ES-I3 (cell line): ENCODE results near the gene DAPK1.

Experiments used
- H3K36me3 ChIP-seq: 2 replicates; pipeline ENCODE4 v1.6.1; 2013; ENCODE audit warnings: mild to moderate bottlenecking, low read length, control low read depth, moderate library complexity; ENCODE audit not compliant: insufficient read depth
- H3K4me1 ChIP-seq: 2 replicates; pipeline ENCODE4 v1.6.1; 2013; ENCODE audit warnings: mild to moderate bottlenecking, control low read depth, low read length; ENCODE audit not compliant: insufficient read depth
- H3K9ac ChIP-seq: 2 replicates; pipeline ENCODE4 v1.6.1; 2013; ENCODE audit warnings: low read depth, mild to moderate bottlenecking, low read length, moderate library complexity
- H3K9me3 ChIP-seq: 2 replicates; pipeline ENCODE4 v1.6.1; 2013; ENCODE audit warnings: mild to moderate bottlenecking, low read length, moderate library complexity; ENCODE audit not compliant: control insufficient read depth, insufficient read depth

Gene DAPK1

GRCh38 chr9:87567983-87568382 lies 70.3 kb downstream of the DAPK1 start:
- Histone ChIP-seq H3K4me1 (peaks cover 34% of the 10 kb centered on the region), H3K9ac (no peak overlapping the region), H3K36me3 (no peaks in the 10 kb centered on the region; the same call in none of the 2 replicates), H3K9me3 (no peaks in the 10 kb centered on the region)

GRCh38 chr9:87568401-87568800 lies 70.7 kb downstream of the DAPK1 start:
- no peak overlapping the region for H3K9ac ChIP-seq
- peaks cover 2% of the 10 kb centered on the region for H3K36me3 ChIP-seq
- H3K4me1 ChIP-seq: peaks cover 34% of the 10 kb centered on the region
- H3K9me3 ChIP-seq: no peaks in the 10 kb centered on the region

- H3K9ac ChIP-seq: no peak overlapping the region
- peaks cover 34% of the 10 kb centered on the region for H3K4me1 ChIP-seq
- peaks cover 2% of the 10 kb centered on the region for H3K36me3 ChIP-seq
- no peaks in the 10 kb centered on the region for H3K9me3 ChIP-seq
Measured at GRCh38 chr9:87569008-87569509, 71.4 kb downstream of the DAPK1 start.

DNA sequence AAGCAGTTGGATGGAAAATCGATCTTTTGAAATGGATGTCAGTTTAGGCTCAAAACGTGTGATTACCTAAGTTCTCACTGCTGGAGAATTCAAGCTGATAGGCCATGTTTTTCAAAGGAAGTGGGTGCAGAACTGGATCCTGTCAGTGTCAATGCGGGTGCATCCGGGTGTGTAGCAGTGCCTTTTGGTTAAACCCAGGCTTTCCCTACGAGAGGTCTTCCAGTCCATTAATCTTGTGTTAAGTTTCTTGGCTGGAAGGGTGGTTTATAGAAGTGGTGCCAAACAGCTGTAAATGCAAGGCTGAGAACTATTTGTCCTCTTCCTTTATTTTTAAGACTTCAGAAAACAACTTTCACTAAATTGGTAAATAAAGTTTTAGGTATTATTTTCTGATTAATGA lies 71.9 kb downstream of the DAPK1 start:
- H3K4me1 ChIP-seq: peaks cover 34% of the 10 kb centered on the region
- no peak overlapping the region for H3K9ac ChIP-seq
- peaks cover 2% of the 10 kb centered on the region; the same call in 1 of the 2 replicates for H3K36me3 ChIP-seq
- no peaks in the 10 kb centered on the region for H3K9me3 ChIP-seq

DNA sequence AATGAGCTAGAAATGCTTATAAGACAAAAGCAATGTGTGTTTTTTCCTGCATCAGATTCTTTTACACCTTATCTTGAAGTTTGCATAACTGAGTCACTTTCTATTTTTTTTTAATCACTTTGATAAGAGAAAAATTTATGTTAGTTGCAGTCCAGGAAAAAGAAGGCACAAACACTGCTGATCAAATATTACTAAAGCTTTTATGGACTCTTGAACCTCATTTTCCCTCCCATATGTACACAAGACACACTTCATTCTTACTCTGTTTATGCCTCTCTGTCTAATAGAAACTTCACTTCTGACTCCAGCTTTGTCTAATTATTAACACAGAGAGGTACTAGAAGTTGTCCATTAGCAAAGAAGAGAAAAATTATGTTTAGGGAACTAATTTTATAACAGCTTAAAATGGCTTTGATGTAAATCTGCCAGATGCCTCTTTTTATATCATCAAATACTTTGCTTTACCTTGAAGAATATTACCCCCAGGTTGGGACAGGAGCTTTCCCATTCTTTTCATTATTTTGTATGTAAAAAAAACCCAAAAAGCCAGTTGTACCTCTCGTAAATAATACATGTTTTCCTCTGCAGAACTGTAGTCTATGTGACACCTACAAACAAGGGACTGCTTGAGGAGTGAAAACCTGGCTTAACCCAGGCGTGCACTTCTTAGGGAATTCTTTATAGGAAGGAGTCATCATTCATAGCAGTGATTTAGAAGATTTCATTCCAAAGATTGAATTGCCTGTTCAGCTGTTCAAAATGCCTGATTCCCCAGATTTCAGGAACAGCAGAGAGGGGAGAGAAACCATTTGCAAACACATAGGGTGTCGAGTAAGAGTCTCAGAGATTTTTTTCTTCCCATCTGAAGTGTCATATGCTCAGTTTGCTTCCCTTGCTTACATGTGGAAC lies 72.6 kb downstream of the DAPK1 start:
- Histone ChIP-seq H3K4me1 (peaks cover 34% of the 10 kb centered on the region), H3K36me3 (peaks cover 2% of the 10 kb centered on the region; the same call in 1 of the 2 replicates), H3K9me3 (no peaks in the 10 kb centered on the region), H3K9ac (no peak overlapping the region)

DNA sequence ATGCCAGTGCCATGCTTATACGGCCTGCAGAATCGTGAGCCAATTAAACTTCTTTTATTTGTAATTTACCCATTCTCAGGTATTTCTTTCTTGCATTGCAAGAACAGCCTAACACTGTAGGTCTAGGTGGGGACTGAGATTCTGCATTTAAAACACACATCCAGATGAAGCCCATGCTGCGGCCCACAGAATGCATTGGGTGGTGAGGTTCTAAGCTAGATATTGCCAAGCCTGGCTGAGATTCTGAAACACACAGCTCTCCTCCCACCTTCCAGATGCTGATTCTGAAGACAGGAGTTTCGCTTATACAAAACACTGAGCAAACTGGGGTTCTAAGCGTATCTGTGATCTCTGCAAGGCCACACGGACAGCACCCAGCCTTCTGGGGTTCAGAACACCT lies 75.1 kb downstream of the DAPK1 start:
- no peak overlapping the region for H3K9ac ChIP-seq
- H3K4me1 ChIP-seq: peaks cover 21% of the 10 kb centered on the region
- H3K36me3 ChIP-seq: peaks cover 2% of the 10 kb centered on the region; the same call in 1 of the 2 replicates
- no peaks in the 10 kb centered on the region for H3K9me3 ChIP-seq

DNA sequence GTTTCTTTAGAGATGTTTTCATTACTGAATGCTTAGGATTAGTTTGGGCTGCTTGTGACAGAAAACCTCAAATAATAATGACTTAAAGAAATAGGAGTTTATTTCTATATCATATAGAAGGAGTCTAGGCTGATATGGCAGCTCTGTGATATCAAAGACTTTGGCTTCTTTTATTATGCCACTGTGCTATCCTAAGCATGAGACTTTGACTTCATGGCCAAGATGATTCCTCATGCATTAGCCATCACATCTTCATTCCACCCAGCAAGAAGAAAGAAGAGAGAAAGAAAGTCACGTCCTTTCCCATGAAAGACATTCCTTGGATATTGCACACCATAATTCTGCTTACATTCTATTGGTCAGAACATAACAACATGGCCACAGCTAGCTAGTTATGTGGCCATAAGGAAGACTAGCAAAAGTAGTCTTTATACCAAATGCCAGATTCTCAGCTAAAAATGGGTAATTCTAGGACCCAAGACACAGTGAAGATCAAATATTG lies 76.2 kb downstream of the DAPK1 start:
- H3K36me3 ChIP-seq: peaks cover 2% of the 10 kb centered on the region; the same call in 1 of the 2 replicates
- H3K9me3 ChIP-seq: no peaks in the 10 kb centered on the region
- H3K9ac ChIP-seq: no peak overlapping the region
- peaks cover 13% of the 10 kb centered on the region for H3K4me1 ChIP-seq

GRCh38 chr9:87577746-87578145 lies 80.1 kb downstream of the DAPK1 start:
- H3K4me1 ChIP-seq: no peaks in the 10 kb centered on the region
- no peaks in the 10 kb centered on the region for H3K9me3 ChIP-seq
- H3K36me3 ChIP-seq: 0 out of 2 replicates have a peak, but pooled peaks cover 2% of the 10 kb centered on the region
- H3K9ac ChIP-seq: no peak overlapping the region

- no peaks in the 10 kb centered on the region for H3K4me1 ChIP-seq
- no peaks in the 10 kb centered on the region for H3K9me3 ChIP-seq
- no peak overlapping the region for H3K9ac ChIP-seq
Measured at GRCh38 chr9:87578625-87579024, 81.0 kb downstream of the DAPK1 start.

GRCh38 chr9:87579781-87580541 lies 82.3 kb downstream of the DAPK1 start:
- Histone ChIP-seq H3K4me1 (no peaks in the 10 kb centered on the region), H3K36me3 (no peaks in the 10 kb centered on the region), H3K9me3 (no peaks in the 10 kb centered on the region), H3K9ac (no peak overlapping the region)

More at GRCh38 chr9:87578625-87579024, 81.0 kb downstream of the DAPK1 start:
- H3K36me3 ChIP-seq: no peaks in the 10 kb centered on the region

DNA sequence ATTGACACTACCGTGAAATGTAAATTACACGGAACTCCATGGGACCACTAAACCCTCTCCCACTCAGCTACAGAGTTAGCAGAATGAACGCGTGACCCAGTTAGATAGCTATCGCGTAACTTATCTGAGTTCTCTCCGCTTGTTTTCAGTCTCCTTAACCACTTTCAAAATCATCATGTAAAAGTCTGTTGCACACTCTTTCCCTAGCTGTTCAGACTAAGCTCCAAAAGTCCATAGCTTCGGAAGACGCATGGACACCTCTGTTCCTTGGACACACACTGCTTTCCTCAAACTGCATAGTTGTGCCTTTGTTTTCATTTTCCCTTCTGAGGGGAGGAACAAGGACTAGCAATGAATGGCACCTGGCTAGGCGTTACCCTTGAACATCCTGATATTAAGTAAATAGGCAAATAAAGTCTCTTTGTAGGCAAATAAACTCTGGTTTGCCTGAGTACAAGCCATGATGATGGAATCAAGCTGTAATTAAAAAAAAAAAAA lies 83.3 kb downstream of the DAPK1 start:
- H3K9ac ChIP-seq: no peak overlapping the region
- no peaks in the 10 kb centered on the region for H3K9me3 ChIP-seq
- H3K4me1 ChIP-seq: no peaks in the 10 kb centered on the region
- H3K36me3 ChIP-seq: no peaks in the 10 kb centered on the region

GRCh38 chr9:87581513-87581912 lies 83.8 kb downstream of the DAPK1 start:
- Histone ChIP-seq H3K36me3 (no peaks in the 10 kb centered on the region), H3K4me1 (no peaks in the 10 kb centered on the region), H3K9ac (no peak overlapping the region), H3K9me3 (no peaks in the 10 kb centered on the region)

DNA sequence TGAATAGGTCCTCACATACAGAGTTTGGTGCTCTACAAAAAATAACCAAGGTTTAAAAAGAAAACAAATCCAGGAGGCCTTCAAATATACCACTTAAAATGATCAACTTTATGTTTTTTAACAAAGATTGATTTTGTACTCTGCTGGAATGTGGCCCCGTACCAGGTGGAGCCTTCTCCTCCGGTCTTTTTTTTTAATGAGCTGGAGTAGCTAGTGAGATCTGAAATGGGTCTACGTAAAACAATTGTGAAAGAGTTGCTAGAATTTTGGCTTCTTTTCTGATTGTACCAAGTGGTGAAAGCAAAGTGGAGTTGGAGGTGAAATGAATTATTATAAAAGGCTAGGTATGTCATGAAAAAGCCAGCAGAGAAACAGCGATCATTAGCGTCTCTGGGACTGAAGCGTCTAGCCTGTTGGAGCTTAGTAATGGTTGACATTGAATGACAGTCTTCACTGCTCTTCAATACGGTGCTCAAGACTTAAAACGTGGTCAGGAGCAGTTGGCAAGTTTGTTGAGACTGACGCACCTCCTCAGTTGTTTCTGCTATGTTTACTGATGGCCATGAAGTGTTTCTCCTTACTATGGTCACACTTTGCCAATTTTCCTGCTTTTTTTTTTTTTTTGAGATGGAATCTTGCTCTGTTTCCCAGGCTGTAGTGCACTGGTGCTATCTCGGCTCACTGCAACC lies 84.4 kb downstream of the DAPK1 start:
- Histone ChIP-seq H3K36me3 (no peaks in the 10 kb centered on the region), H3K4me1 (no peaks in the 10 kb centered on the region), H3K9me3 (no peaks in the 10 kb centered on the region), H3K9ac (no peak overlapping the region)

DNA sequence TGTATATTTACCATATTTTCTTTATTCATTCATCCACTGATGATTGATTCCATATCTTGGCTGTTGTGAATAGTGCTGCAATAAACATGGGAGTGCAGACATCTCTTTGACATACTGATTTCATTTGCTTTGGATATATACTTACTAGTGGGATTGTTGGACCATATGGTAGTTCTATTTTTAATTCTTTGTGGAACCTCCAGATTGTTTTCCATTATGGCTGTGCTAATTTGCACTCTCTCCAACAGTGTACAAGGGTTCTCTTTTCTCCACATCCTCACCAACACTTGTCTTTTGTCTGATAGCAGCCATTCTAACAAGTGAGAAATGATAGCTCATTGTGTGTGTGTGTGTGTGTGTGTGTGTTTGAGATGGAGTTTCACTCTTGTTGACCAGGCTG lies 86.7 kb downstream of the DAPK1 start:
- Histone ChIP-seq H3K9me3 (no peaks in the 10 kb centered on the region), H3K36me3 (no peaks in the 10 kb centered on the region), H3K9ac (no peak overlapping the region), H3K4me1 (no peaks in the 10 kb centered on the region)
